Loucy (cell line): ENCODE results near the gene CCBE1.

Source experiments
- H2AFZ ChIP-seq: fragments of 200-600 bp; sonication (generic); 2 replicates; pipeline ENCODE4 v1.6.0; 2016; ENCODE audit warnings: antibody characterized with exemption, mild to moderate bottlenecking, low read length, moderate library complexity
- H3F3A ChIP-seq: fragments of 200-600 bp; 2 replicates; pipeline ENCODE4 v1.6.0; 2016; ENCODE audit warnings: antibody characterized with exemption, low read depth, mild to moderate bottlenecking
- H3K27me3 ChIP-seq: fragments of 200-600 bp; sonication (generic); 2 replicates; pipeline ENCODE4 v1.6.1; 2014; ENCODE audit warnings: low read length, mild to moderate bottlenecking; ENCODE audit not compliant: insufficient read depth, poor library complexity, severe bottlenecking
- H3K36me3 ChIP-seq: fragments of 200-600 bp; sonication (generic); 2 replicates; pipeline ENCODE4 v1.6.1; 2016; ENCODE audit warnings: low read length; ENCODE audit not compliant: insufficient read depth
- H3K4me1 ChIP-seq: fragments of 200-600 bp; sonication (generic); 2 replicates; pipeline ENCODE4 v1.5.1; 2014; ENCODE audit warnings: low read length, mild to moderate bottlenecking; ENCODE audit not compliant: insufficient read depth, poor library complexity, severe bottlenecking
- H3K4me2 ChIP-seq: fragments of 200-600 bp; sonication (generic); 2 replicates; pipeline ENCODE4 v1.6.0; 2014; ENCODE audit warnings: antibody characterized with exemption, low read length, low read depth, mild to moderate bottlenecking; ENCODE audit not compliant: poor library complexity, severe bottlenecking
- H3K4me3 ChIP-seq: fragments of 200-600 bp; sonication (generic); 2 replicates; pipeline ENCODE4 v1.5.1; 2014; ENCODE audit warnings: low read length, mild to moderate bottlenecking, mixed read lengths; ENCODE audit not compliant: poor library complexity, severe bottlenecking
- H3K79me2 ChIP-seq: fragments of 200-600 bp; sonication (generic); 2 replicates; pipeline ENCODE4 v1.6.1; 2014; ENCODE audit warnings: low read length; ENCODE audit not compliant: insufficient read depth
- H3K9ac ChIP-seq: fragments of 200-600 bp; sonication (generic); 2 replicates; pipeline ENCODE4 v1.6.0; 2014; ENCODE audit warnings: mild to moderate bottlenecking, low read depth, low read length, moderate library complexity; ENCODE audit not compliant: poor library complexity, severe bottlenecking
- H3K9me2 ChIP-seq: fragments of 200-600 bp; sonication (generic); replicated peaks from 2 replicates; pipeline ENCODE4 v1.6.1; 2016; ENCODE audit warnings: low read depth, low read length, mixed read lengths
- H3K9me3 ChIP-seq: fragments of 200-600 bp; sonication (generic); 2 replicates; pipeline ENCODE4 v1.6.1; 2014; ENCODE audit warnings: mild to moderate bottlenecking, antibody characterized with exemption, low read length, low read depth; ENCODE audit not compliant: insufficient read depth
- H4K20me1 ChIP-seq: fragments of 200-600 bp; sonication (generic); 2 replicates; pipeline ENCODE4 v1.6.0; 2014; ENCODE audit warnings: antibody characterized with exemption, low read length, mild to moderate bottlenecking; ENCODE audit not compliant: insufficient read depth, poor library complexity, severe bottlenecking
- EZH2phosphoT487 ChIP-seq: fragments of 200-600 bp; IDR thresholded peaks from 2 replicates; pipeline ENCODE4 v1.6.1; 2018; ENCODE audit warnings: antibody characterized with exemption, mild to moderate bottlenecking, moderate library complexity, borderline replicate concordance
- TF ChIP-seq, protein P1 (sequence below): fragments of 200-600 bp; sonication (generic); conservative IDR thresholded peaks from 2 replicates; pipeline ENCODE4 v1.5.1; 2014; ENCODE audit warnings: mild to moderate bottlenecking, antibody characterized with exemption, low read length

The CCBE1 gene

DNA sequence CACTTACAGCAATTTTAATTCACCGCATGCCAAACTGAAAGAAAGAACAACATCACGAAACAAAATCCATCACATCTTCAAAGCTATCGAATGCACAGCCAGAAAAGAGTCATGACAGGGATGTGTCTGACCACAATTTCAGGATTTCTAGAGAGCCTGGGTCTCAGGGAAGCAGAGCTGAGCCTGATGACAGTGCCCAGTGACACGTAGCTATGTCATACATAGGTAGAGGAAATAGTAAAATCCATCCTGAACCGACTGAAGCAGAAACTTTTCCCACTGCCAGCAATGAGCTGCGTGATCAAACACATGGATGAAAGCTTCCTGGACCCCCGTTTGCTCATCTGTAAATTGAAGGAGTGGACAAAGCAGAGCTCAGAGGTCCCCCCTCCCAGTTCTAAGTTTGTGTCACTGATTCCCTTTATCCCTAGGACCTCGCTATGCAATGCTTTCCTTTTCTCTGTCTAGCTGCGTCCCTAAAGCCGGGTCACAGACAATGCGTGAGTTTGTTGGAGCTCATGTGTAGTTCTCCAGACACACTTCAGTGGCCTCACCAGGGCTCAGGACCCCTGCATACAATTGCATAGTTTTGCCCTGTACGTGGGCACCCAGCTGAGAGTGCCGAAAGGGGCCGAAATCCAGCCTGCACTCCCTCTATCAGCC lies 37.6 kb downstream of the CCBE1 start:
- no peaks in the 10 kb centered on the region for H3K9me2 ChIP-seq
- no peaks in the 10 kb centered on the region for H3K79me2 ChIP-seq
- H3K9ac ChIP-seq, result no peak overlapping the region
- TF ChIP-seq, protein P1, sequence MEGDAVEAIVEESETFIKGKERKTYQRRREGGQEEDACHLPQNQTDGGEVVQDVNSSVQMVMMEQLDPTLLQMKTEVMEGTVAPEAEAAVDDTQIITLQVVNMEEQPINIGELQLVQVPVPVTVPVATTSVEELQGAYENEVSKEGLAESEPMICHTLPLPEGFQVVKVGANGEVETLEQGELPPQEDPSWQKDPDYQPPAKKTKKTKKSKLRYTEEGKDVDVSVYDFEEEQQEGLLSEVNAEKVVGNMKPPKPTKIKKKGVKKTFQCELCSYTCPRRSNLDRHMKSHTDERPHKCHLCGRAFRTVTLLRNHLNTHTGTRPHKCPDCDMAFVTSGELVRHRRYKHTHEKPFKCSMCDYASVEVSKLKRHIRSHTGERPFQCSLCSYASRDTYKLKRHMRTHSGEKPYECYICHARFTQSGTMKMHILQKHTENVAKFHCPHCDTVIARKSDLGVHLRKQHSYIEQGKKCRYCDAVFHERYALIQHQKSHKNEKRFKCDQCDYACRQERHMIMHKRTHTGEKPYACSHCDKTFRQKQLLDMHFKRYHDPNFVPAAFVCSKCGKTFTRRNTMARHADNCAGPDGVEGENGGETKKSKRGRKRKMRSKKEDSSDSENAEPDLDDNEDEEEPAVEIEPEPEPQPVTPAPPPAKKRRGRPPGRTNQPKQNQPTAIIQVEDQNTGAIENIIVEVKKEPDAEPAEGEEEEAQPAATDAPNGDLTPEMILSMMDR, result no peak
- no peak for TF ChIP-seq EZH2phosphoT487
- no peaks in the 10 kb centered on the region for H3K36me3 ChIP-seq
- no peaks in the 10 kb centered on the region for H3K4me1 ChIP-seq
- H3F3A ChIP-seq, result no peaks in the 10 kb centered on the region
- no peaks in the 10 kb centered on the region for H3K27me3 ChIP-seq
- H2AFZ ChIP-seq, result no peak overlapping the region
- H3K4me2 ChIP-seq, result no peak overlapping the region
- no peaks in the 10 kb centered on the region for H4K20me1 ChIP-seq
- no peak overlapping the region for H3K4me3 ChIP-seq
- no peaks in the 10 kb centered on the region for H3K9me3 ChIP-seq

DNA sequence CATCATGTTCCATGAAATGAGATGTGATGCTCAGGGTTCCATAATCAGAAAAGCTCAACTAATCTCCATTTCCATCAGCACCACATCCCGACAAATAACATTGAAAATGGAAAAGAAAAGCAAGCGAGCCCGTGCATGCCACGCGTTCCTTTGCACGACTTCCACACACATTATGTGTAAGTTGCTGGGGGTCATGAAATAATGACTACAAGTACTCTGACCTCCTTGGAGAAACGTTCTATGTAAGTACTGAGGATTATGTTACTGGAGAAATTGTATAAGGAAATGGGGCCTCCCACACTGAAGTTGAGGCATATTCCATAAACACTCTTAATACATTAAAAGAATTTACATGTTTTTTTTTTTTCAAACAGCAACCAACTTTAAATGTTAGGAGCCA lies 38.3 kb downstream of the CCBE1 start:
- Histone ChIP-seq H3K9ac (no peak overlapping the region), H3K9me2 (no peaks in the 10 kb centered on the region), H2AFZ (no peak overlapping the region), H3K36me3 (no peaks in the 10 kb centered on the region), H3K9me3 (no peaks in the 10 kb centered on the region), H3K79me2 (no peaks in the 10 kb centered on the region), H3K4me1 (no peaks in the 10 kb centered on the region), H3K27me3 (no peaks in the 10 kb centered on the region), H3K4me2 (no peak overlapping the region), H3F3A (no peaks in the 10 kb centered on the region), H4K20me1 (no peaks in the 10 kb centered on the region), H3K4me3 (no peak overlapping the region)
- TF ChIP-seq, protein P1, result no peak
- no peak for TF ChIP-seq EZH2phosphoT487

DNA sequence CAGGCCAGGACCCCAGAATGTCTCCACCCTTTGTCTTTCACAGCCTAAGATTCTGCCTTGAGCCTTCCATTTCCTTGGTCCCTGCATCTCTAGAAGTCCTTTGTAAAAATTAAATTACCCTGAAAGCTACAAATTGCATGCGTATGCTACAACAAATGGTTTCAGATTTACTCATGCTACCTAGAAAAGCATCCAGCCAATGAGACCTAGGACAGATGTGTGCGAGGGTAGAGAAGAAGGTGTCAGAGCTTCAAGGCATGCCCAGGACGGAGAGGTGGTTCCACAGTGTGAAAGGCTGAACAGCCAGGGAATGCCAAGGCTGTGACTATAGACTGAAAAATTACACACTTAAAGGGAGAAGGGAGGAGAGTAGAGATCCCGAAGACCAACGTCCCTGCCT lies 40.2 kb downstream of the CCBE1 start:
- Histone ChIP-seq H3K4me3 (no peak overlapping the region), H3K27me3 (no peaks in the 10 kb centered on the region), H2AFZ (no peak overlapping the region), H3K36me3 (no peaks in the 10 kb centered on the region), H4K20me1 (no peaks in the 10 kb centered on the region), H3K4me2 (no peak overlapping the region), H3K4me1 (no peaks in the 10 kb centered on the region), H3K79me2 (no peaks in the 10 kb centered on the region), H3F3A (no peaks in the 10 kb centered on the region), H3K9ac (no peak overlapping the region), H3K9me3 (no peaks in the 10 kb centered on the region), H3K9me2 (no peaks in the 10 kb centered on the region)
- TF ChIP-seq EZH2phosphoT487, result no peak
- TF ChIP-seq, protein P1, result no peak
